K562 (cell line): Measurements from ENCODE around the gene GNL3. TPM values are rescaled to one million over a fixed set of nuclear protein-coding genes. Genes with fewer than 3 reads are reported as not detected.

Experiments used
- BRCA1 ChIP-seq, 2 experiments: fragments of 450-650 bp in 1 of 2; sonication (generic) in 1 of 2; formaldehyde crosslinking in 1 of 2; IDR thresholded peaks; 2 replicates each; pipeline versions ENCODE4 v1.5.0 to v1.6.1; 2017 to 2020; ENCODE audit warnings: mild to moderate bottlenecking in 1 of 2, missing genetic modification reagents in 1 of 2
- CTCF ChIP-seq, 3 experiments: IDR thresholded peaks in 2 of 3; conservative IDR thresholded peaks in 1 of 3; 2 replicates each; pipeline ENCODE4 v1.5.1; 2011 to 2012; ENCODE audit warnings: low read length in 3 of 3, mild to moderate bottlenecking in 3 of 3, control low read depth in 2 of 3, improper control_type of control experiment in 1 of 3, inconsistent platforms in 1 of 3, low read depth in 1 of 3, mixed read lengths in 1 of 3, moderate library complexity in 1 of 3; ENCODE audit not compliant: insufficient read depth in 2 of 3
- HNRNPK ChIP-seq: fragments of 200-400 bp; formaldehyde crosslinking; IDR thresholded peaks from one replicate; pipeline ENCODE4 v1.6.1; 2018; ENCODE audit warnings: mild to moderate bottlenecking, low read depth, low read length; ENCODE audit not compliant: poor library complexity, severe bottlenecking
- NEUROD1 ChIP-seq: fragments of 150-350 bp; IDR thresholded peaks from 2 replicates; pipeline ENCODE4 v1.6.1; 2014; ENCODE audit warnings: borderline replicate concordance, low read length, low read depth; ENCODE audit not compliant: partially characterized antibody
- SMAD3 ChIP-seq: fragments of 450-650 bp; formaldehyde crosslinking; conservative IDR thresholded peaks from 2 replicates; pipeline ENCODE4 v1.4.0; 2020; ENCODE audit warnings: mild to moderate bottlenecking
- SMARCA5 ChIP-seq: fragments of 450-650 bp; IDR thresholded peaks from 2 replicates; pipeline ENCODE4 v1.6.1; 2016
- SMARCC2 ChIP-seq: fragments of 450-650 bp; IDR thresholded peaks from 2 replicates; pipeline ENCODE4 v1.6.1; 2017; ENCODE audit warnings: antibody characterized with exemption, moderate library complexity, mild to moderate bottlenecking, low read depth
- STAG1 ChIP-seq: sonication (generic); formaldehyde crosslinking; IDR thresholded peaks from 2 replicates; pipeline ENCODE4 v1.5.0; 2020; ENCODE audit warnings: missing genetic modification reagents, borderline replicate concordance
- TOE1 ChIP-seq, 2 experiments: fragments of 450-650 bp in 1 of 2; sonication (generic) in 1 of 2; formaldehyde crosslinking in 1 of 2; IDR thresholded peaks; 2 replicates each; pipeline versions ENCODE4 v1.7.1 to v1.8.0; 2016 to 2022; ENCODE audit warnings: borderline replicate concordance in 2 of 2, mild to moderate bottlenecking in 2 of 2, antibody characterized with exemption in 1 of 2, inconsistent platforms in 1 of 2, low read depth in 1 of 2, missing genetic modification reagents in 1 of 2, moderate library complexity in 1 of 2
- ZNF165 ChIP-seq: fragments of 250-450 bp; sonication (Bioruptor Pico); IDR thresholded peaks from 2 replicates; pipeline ENCODE4 v1.4.0; 2020; ENCODE audit warnings: borderline replicate concordance
- ZNF449 ChIP-seq: fragments of 250-450 bp; sonication (Bioruptor Pico); IDR thresholded peaks from 2 replicates; pipeline ENCODE4 v1.8.0; 2022; ENCODE audit warnings: moderate library complexity, mild to moderate bottlenecking, inconsistent platforms
- polyA plus RNA-seq, 8 experiments: library from polyadenylated mRNA; depleted of rRNA in 4 of 8; stranded (reverse) in 5 of 8; unstranded in 3 of 8; fragments of >200 nt; fragmentation: Nextera tagmentation in 2 of 8; fragmentation: Illumina TruSeq in 1 of 8; extraction: Ambion mirVana in 2 of 8; extraction: Trizol in 1 of 8; gene quantifications; 2 replicates each; pipeline versions ENCODE4 v1.2.1 to v1.2.3, GENCODE V29; 2011 to 2014; ENCODE audit warnings: inconsistent platforms in 1 of 8, missing spikeins in 1 of 8
- total RNA-seq, 7 experiments: library from RNA; depleted of rRNA in 6 of 7; stranded (reverse); fragments of >200 nt in 6 of 7; fragmentation: Illumina TruSeq in 2 of 7; extraction: Trizol in 2 of 7; gene quantifications; 2 replicates each; pipeline versions ENCODE4 v1.2.1 to v1.2.3, GENCODE V29; 2011 to 2021; ENCODE audit warnings: low replicate concordance in 1 of 7
- TF ChIP-seq, protein P1 (sequence below), 2 experiments: fragments of 450-650 bp; formaldehyde crosslinking in 1 of 2; IDR thresholded peaks; 2 replicates each; pipeline versions ENCODE4 v1.4.0 to v1.6.1; 2014 to 2020; ENCODE audit warnings: mild to moderate bottlenecking in 2 of 2, borderline replicate concordance in 1 of 2, low read depth in 1 of 2
- TF ChIP-seq, protein P2 (sequence below): IDR thresholded peaks from 2 replicates; pipeline ENCODE4 v1.6.1; 2014; ENCODE audit warnings: antibody characterized with exemption

Gene GNL3
- total and polyA plus RNA-seq, 9 of the 15 experiments (the other 6 are each of a cell fraction or from before 2014, with no cell fraction given): 132 to 313 (median 220) TPM

DNA sequence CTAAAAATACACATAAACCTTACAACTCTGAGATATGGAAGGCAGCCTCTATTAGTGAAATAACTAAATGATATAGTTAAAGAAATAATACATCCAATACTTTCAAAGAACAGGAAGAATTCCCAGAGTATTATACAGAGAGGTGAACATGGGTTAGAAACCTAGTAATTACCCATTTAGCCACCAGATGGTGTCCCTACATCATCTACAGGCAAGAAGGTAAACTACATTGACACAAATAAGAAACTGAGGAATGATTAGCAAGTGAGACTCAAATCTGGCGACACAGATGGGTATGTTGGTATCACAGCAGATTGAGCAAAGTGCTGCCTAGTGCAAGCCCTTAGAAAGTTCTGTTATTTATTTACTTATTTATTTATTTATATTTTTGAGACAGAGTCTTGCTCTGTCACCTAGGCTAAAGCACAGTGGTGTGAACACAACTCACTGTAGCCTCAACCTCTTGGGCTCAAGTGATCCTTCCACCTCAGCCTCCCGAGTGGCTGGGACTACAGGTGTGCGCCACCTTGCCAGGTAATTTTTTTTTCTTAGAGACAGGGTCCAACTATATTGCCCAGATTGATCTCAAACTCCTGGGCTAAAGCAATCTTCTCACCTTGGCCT, 56.7 kb downstream of the GNL3 start (continued):
- TF ChIP-seq ZNF449 (CRISPR knock-in tag): no peak
- TF ChIP-seq SMARCA5: no peak
- TF ChIP-seq, protein P1, sequence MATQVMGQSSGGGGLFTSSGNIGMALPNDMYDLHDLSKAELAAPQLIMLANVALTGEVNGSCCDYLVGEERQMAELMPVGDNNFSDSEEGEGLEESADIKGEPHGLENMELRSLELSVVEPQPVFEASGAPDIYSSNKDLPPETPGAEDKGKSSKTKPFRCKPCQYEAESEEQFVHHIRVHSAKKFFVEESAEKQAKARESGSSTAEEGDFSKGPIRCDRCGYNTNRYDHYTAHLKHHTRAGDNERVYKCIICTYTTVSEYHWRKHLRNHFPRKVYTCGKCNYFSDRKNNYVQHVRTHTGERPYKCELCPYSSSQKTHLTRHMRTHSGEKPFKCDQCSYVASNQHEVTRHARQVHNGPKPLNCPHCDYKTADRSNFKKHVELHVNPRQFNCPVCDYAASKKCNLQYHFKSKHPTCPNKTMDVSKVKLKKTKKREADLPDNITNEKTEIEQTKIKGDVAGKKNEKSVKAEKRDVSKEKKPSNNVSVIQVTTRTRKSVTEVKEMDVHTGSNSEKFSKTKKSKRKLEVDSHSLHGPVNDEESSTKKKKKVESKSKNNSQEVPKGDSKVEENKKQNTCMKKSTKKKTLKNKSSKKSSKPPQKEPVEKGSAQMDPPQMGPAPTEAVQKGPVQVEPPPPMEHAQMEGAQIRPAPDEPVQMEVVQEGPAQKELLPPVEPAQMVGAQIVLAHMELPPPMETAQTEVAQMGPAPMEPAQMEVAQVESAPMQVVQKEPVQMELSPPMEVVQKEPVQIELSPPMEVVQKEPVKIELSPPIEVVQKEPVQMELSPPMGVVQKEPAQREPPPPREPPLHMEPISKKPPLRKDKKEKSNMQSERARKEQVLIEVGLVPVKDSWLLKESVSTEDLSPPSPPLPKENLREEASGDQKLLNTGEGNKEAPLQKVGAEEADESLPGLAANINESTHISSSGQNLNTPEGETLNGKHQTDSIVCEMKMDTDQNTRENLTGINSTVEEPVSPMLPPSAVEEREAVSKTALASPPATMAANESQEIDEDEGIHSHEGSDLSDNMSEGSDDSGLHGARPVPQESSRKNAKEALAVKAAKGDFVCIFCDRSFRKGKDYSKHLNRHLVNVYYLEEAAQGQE (IDR thresholded peaks at IDR 0.05; ENCODE audit: borderline replicate concordance): peak; percentile 55; the same call in 1 of the 2 replicates
- TF ChIP-seq, protein P1 (CRISPR knock-in tag; IDR thresholded peaks at IDR 0.05; ENCODE audit: low read depth): no peak
- no peak for TF ChIP-seq SMARCC2
- TF ChIP-seq SMAD3 (CRISPR knock-in tag): no peak
- no peak for TF ChIP-seq BRCA1 (IDR thresholded peaks at IDR 0.05)
- TF ChIP-seq BRCA1 (CRISPR knock-in tag; IDR thresholded peaks at IDR 0.05): no peak
- peak; percentile 44 to 66 (median 46); a peak in 4 of 6 replicates for TF ChIP-seq CTCF (IDR thresholded peaks at IDR 0.05 in 2 of 3, conservative IDR thresholded peaks at IDR 0.05 in 1 of 3; ENCODE audit: insufficient read depth in 2 of 3, low read depth in 1 of 3, low read length in 3 of 3)
- no peak for TF ChIP-seq STAG1 (CRISPR knock-in tag)
- TF ChIP-seq HNRNPK: no peak
- TF ChIP-seq, protein P2, sequence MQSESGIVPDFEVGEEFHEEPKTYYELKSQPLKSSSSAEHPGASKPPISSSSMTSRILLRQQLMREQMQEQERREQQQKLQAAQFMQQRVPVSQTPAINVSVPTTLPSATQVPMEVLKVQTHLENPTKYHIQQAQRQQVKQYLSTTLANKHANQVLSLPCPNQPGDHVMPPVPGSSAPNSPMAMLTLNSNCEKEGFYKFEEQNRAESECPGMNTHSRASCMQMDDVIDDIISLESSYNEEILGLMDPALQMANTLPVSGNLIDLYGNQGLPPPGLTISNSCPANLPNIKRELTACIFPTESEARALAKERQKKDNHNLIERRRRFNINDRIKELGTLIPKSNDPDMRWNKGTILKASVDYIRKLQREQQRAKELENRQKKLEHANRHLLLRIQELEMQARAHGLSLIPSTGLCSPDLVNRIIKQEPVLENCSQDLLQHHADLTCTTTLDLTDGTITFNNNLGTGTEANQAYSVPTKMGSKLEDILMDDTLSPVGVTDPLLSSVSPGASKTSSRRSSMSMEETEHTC: no peak
- no peak for TF ChIP-seq TOE1 (IDR thresholded peaks at IDR 0.05; ENCODE audit: borderline replicate concordance)
- TF ChIP-seq TOE1 (CRISPR knock-in tag; IDR thresholded peaks at IDR 0.05; ENCODE audit: borderline replicate concordance, low read depth): no peak
- TF ChIP-seq NEUROD1: no peak
- TF ChIP-seq ZNF165 (CRISPR knock-in tag): no peak
